Activated naive CD4-positive, alpha-beta T cell treated with Interleukin-2 at 50 U/mL for 16 hours (primary cell): ENCODE measurements around the gene IDH3A.
A peak's percentile ranks its signal among the peaks of the same experiment; 100 is the strongest.

ENCODE experiments used
- DNase-seq: peaks from one replicate; pipeline ENCODE4 v3.0.0-alpha.2; 2020

Gene IDH3A

DNA sequence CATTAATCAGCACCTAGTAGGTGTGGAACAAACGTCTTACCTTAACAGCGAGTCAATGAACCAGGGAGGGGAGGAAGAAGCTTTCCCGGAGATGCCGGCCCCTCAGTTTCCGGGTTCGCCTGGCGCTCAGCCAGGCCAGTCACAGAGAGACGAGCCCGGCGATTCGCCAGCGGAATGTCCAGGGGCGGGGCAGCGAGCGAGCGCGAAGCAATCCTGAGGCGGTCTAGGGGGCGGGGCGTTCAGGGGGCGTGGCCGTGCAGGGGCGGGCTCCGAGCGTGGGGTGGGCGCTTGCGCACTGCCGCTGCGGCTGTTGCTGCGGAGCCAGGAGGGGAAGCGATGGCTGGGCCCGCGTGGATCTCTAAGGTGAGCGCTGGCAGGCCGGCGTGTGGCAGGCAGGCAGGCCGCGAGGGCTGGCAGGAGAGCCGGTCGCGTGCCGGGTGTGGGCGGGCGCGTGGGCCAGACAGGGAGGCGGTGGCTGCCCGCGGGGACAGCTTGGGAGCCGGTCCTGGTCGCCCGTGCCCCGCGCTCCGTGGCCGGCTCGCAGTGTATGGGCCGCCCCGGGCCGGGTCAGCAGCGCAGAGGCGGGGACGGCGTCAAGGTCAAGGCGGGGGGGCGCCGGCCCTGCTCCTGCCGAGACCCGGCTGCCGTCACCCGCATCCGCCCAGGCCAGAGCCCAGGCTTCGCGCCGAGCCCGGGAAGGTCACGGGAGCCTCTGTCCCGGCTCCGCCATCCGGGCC, at the start of gene IDH3A:
Gene IDH3A (plus strand): TSS at position 295 of the 737 bp plus-strand sequence. CDS start 42 bp downstream, at position 337.
- peak; percentile 99 for DNase-seq

DNA sequence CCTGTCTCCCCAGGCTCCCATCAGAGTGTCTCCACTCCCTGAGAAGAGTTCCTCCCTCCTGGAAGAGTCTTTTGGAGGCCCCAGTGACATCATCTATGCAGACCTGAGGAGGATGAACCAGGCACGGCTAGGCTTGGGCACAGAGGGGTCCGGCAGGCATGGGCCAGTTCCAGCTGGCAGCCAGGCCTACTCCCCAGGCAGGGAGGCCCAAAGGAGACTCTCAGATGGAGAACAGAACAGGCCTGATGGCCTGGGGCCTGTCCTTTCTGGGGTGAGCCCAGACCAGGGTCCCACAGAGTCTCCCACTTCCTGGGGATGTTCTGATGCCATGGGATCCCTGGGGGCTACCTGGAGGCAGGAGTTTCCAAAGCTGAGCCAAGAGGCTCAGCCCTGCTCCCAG, 48.3 kb upstream of the IDH3A start:
- DNase-seq, result no peak

DNA sequence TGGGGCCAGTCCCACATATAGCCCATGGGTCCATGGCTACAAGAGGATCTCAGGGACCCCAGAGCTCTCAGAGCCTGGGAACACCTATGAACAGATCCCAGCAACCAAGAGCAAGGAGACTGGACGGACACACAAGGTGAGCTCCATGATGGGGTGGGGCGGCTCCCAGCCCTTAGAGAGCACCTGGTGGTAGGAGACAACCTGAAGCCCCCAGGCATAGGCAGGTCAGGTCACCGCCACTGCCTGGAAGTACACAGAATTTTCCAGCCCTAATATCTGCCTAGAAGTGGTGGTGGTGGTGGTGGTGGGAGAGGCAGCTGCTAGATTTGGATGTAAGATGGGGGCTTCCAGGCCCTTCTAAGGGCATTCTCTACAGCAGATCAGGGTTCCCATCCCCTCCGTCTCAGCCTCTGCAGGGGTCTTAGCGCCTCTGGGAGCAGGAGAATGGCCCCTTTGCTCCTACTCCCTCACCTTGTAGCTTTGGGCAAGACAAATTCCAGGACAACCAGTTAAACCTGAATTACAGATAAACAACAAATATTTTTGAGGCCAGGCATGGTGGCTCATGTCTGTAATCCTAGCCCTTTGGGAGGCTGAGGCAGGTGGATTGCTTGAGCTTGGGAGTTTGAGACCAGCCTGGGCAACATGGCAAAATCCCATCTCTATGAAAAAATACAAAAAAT, 47.6 kb upstream of the IDH3A start:
- no peak for DNase-seq

DNA sequence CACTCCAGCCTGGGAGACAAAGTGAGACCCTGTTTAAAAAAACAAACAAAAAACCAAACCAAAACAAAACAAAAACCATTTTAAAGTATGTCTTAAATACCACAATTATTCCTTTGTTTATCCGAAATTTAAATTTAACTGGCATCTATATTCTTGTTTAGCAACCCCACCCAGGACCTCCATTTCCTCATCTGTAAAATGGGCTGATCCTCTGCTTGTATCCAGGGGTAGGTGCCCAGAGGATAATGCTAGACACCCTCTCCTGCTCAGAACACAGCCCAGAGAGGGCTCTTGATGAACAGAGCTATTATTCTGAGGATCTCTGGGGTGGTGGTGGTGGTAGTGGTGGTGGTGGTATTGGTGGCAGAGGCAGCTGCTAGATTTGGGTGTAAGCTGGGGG, 47.0 kb upstream of the IDH3A start:
- DNase-seq, result no peak

DNA sequence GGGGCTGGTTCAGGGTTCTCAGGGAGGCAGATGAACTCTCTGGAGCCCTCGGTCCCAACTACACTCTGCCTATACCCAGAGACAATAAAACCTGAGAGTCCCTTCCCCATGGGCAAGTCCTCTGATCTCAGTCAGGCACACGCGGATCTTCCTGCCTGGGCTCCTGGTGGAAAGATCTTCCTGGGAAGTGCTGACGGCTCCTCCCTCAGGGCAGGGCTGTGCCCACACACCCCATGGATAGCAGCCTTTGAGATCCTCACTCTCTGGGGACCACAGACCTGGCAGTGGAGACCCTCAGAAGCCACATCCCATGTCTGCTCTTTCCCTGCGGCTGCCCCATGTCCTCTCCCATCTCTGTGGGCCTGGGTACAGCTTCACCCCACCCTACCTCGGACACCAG, 46.4 kb upstream of the IDH3A start:
- no peak for DNase-seq

DNA sequence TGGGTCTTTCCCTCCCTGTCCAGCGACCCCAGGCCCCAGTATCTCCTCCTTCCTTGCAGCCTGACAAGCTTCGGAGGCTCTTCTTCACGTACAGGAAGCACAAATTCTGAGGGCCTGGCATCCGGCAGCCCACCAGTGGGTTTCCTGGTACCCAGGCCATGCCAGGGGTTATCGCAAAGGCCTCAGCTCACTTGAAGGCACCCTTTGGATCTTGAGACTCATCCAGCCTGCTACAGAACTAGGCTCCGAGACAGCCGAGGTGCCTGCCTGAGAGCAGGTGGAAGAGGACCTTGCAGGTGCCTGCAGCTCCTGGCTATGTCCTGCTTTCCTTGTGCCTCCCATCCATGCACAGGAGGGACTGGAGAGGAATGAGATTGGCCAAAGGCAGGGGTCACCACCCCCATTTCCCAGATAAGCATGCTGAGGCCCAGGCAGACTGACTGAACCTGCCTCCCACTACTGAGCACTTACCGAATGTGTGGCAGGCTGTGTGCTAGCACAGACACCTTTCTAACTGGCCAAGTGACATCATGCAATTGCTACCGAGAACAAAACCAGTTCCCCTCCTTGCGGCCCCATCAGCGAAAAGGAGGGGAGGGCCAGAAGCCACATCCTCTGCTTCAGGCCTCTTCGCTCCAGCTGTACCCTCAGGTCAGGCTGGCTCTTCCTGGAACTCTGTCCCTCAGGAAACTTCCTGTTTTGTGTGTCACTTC, 45.6 kb upstream of the IDH3A start:
- DNase-seq, result peak; percentile 62

DNA sequence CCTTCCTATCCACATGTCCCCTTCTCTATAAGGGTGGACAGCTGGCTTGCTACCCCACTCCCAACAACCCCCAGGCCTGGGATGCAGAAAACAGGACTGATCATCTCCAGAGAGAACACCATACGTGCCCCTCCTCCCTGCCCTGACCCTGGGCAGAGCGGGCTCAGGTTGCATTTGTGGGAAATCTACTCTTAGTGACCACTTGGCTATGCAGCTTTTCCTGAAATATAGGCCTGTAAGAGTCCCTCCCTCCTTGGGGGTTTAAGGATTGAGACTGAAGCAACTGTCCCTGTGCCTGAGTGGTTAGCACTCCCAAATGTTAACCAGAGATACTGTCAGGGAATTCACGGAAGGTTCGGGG, 45.1 kb upstream of the IDH3A start:
- no peak for DNase-seq

DNA sequence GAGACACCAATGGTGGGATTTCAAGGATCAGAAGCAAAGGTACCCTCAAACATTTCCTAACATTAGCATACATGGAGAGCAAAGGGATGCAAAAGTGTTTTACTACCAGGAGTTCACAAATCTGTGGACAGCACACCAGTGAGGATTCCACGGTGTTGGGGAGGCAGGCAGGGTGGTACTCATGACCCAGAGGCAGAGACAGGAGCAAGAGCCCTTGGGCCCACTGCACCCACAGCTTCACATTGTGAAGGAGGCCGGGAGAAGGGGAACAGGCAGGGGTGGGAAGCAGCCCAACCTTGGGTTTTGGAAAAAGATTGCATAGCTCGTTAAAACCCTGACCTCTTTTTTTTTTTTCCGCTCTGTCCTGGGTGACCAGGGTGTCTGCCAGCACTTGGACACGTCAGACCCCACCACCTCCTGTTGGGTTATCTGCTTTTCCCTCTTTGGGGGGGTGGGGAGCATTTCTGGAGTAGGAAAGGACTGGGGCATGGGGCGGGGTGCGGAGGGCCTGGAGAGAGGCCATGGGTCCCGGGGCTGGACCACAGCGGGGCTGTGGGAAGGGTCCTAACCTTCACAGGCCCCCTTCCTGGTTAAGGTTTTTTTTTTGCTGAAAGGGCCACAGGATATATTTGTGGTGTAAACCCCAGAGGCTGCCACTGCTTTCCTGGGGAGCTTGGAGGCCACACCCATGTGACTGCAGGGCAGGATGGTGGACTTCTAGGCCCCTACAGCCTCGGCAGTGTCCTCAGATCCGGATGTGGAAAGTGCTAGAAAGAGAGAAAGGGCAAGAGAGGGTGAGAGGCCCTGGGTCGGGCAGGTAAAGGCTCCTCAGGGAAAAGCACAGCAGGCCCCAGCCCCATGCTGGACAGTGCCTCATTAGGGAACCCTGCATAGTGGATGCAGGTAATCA, 44.3 kb upstream of the IDH3A start:
- no peak for DNase-seq

DNA sequence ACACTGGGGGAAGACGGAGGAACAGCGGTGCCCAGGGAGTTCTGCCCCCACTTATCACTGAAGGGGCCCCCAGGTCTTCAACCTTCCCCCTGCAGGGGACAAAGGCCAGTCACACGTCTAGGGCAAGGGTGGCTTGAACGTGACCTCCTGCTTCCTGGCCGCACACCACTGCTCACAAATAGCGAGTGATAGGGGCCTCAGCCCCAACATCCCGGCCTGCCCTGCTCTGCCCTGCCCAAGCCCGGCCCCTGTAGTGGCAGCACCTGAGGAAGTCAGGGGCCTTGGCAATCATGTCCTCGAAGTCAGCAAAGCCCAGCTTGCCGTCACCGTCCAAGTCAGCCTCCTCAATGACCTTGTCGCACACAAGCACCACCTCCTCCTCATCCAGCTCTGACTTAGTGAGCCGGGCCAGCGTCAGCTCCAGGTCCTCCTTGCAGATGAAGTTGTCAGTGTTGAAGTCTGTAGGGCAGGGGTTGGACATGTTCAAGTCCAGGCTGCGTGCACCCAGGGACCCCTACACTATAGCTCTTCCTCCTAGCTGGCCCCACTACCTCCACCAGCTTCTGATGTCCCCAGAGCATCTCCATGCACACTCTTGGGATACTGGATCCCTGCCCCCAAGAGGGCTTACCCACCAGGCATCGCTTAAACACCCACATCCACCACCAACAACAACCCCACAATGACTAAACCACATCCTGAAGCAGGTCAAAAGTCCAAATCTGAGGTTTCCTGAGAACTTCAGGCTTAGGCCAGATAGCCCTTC, 43.5 kb upstream of the IDH3A start:
- no peak for DNase-seq

DNA sequence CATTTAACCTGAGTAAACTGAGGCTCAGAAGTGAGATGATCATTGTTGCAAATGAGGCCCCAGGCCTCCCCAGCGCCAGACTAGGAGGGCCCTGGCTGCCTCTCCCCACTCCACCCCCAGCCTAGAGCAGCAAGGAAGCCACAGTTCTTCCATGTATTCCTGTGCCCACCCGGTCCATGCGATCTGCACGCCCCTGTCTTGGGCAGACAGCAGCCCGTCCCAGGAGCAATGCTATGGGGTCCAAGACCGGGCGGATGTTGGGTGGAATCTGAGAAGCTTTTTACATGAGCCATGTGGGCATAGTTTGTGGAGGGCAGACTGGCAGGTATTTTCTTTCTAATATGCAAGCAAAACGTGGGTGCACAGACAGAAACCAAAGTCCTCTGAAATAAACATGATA, 41.7 kb upstream of the IDH3A start:
- no peak for DNase-seq

DNA sequence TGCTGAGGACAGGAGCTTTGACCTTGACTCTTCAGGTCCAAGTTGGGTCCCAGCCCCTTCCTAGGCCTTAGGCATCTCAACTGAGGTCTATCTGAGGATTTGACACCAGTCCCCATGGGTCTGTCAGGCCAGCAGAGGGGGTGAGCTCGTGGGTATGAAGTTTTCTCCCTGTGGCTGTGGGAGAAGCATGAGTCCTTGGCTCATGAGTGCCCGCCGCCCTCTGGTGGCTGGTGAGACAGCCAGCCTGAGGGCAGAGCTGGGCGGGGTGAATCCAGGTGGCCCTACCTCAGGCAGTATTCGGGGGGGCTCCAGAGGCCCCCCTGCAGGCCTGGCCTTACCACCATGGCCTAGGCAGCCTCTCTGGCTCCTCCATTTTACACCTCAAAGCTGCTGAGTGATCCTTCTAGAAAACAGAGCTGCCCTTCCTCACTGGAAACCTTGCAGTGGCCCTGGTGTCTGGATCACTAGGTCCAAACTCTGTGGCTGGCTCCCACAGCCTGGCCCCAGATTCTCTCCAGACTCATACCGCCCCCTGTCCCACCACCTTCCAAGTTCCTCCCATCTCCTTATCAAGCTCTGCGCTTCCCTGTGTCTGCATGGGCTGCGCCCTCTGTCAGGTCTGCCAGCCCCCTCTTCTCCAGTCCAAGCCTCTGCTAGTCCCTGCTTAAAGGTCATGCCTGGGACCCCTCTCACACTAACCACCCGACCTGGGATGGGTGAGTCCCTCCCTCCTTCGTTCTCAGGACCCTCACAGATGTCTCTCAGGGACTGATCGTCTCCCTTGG, 40.7 kb upstream of the IDH3A start:
- peak; percentile 85 for DNase-seq

DNA sequence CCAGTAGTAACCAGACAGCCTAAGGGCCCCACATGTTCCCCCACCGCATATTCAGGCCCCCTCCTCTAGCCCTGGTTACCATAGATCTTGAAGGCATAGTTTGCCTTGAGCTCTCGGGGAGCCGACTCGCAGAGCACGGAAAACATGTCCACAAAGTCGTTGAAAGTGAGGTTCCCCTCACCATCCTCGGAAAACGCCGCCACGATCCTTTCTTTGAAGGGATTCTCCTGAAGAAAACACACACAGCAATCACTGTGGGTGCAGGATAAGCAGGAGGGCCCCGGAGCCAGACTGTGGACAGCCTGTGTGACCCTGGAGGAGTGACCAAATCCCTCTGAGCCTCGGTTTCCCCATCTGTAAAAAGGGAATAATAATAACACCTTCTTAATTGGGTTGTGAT, 40.0 kb upstream of the IDH3A start:
- no peak for DNase-seq

DNA sequence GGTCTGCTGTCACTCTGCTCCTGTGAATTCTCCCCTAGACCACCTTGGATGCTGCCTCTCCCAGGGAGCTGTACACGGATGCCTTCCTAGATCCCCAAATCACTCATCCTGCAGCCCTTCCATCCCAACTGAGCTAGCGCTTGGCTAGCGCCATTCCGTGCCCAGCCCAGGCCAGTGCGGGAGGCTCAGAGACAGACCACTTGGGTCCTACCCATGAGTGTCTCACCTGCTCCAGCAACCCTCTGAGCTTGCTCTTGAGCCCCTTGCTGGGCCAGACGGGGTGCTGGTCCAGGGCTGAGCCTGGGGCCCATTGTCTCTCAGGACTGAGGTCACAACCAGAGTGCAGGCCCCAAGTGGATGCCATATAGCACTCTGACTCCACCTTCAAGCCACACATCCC, 39.1 kb upstream of the IDH3A start:
- no peak for DNase-seq

DNA sequence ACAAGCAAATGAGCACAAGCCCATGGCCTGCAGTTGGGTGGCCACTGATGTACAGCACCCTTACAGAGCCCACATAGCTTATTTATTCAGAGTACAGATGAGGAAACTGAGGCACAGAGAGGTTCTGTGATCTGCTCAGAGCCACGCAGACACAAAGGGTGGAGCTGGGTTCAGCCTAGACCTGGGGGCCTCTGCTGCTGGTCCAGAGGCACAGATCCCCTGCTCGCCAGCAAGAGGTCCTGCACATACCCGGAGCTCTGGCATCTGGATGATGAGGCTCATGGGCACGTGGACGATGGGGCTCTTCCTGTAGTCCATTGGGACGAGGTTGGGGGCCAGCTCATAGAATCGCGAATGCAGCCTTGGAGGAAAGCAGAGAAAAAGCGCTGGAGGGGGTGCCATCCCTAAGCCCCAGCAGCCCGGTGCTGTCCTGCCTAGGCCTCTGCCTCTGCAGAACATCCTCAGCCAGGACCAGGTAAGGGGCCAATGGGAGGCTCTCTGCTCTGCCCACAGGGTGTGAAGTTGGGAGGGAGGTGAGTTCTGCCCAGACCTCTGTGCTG, 38.2 kb upstream of the IDH3A start:
- no peak for DNase-seq

DNA sequence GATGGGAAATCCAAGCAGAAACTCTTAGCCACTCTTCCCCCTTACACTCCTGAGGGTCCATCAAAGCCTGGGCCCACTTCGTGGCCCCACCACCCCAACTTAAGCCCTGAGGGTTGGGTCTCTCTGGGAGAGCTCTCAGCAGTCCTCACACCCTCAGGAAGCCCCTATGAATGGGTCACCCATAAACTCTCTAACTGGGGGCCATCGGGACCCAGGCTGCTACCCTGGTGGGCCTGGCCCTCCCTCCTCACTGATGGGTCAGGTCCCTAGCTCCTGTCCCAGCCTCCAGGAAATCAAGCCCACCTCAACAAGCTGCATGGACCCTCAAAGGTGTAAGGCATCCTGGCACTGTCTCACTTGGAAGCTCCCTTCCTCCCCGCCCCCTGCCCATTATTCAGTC, 37.4 kb upstream of the IDH3A start:
- DNase-seq, result no peak

DNA sequence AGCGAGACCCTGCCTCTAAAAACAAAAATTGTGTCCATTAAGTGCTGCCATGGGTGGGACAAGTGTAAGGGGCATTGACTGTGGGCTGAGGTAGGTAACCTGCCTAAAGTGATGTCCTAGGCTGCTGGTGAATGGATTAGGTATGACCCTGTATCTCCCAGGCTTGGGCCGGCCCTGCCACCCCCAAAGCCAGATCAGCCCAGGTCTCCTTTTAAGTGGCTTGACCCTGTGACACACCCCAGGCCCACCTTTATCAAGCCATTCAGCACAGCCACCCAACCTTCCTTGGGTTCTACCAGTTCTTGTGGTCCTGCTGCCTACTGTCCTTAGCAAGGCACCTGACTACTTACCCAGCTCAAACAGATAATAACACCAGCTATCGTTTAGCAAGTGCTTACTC, 36.6 kb upstream of the IDH3A start:
- DNase-seq, result no peak

DNA sequence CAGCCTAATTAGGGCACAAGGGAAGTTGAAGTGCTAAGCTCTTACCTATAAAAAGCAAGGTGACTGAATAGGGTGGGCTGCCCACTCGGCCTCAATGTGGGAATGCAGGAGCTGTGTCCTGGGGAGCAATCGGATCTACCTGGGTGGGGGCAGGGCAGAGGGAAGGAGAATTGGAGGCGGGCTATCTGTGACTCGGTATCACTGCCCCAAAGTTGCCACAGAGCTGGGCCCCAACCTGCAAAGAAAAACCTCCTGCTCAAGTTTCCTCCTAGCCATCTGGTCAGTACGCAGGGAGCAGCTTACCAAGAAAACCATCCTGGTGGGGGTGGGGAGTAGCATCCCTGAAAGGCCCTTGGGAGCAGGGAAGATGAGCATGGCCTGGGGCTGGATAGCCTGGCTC, 28.6 kb upstream of the IDH3A start:
- no peak for DNase-seq

DNA sequence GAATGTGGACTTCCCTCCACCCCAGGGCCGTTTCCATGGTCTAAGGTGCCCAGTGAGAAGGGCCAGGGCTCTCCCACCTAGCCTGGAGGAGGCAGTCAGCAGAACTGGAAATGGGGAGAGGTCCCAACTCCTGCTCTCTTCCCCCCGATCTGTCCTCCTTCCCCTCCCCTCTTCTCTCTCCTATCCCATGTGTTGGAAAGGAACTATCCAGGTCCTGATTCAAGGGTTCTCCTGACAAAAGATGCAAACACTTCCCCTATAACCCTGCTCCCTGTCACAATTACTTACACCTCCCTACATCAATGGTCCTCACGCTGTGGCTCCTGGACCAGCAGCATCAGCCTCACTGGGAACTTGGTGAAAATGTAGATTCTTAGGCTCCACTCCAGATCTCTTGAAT, 23.9 kb upstream of the IDH3A start:
- no peak for DNase-seq

DNA sequence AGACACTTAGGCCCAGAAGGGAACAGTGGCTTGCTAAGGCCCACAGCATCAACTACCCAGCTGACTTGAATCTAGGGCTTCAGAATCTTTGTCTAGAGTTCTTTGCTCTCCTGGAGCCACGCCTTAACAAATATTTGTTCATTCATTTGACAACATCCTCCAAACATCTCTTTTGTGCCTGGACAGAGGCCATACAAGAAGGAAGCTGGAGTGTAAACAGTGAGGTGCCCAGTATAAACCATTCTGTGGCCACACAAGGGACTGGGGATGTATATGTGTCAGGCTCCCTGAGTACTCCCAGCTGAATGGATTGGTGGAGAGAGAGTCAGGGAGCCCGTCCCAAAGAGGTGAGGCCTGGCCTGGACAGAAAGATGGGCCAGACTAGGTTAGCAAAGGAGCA, 21.3 kb upstream of the IDH3A start:
- DNase-seq, result no peak

DNA sequence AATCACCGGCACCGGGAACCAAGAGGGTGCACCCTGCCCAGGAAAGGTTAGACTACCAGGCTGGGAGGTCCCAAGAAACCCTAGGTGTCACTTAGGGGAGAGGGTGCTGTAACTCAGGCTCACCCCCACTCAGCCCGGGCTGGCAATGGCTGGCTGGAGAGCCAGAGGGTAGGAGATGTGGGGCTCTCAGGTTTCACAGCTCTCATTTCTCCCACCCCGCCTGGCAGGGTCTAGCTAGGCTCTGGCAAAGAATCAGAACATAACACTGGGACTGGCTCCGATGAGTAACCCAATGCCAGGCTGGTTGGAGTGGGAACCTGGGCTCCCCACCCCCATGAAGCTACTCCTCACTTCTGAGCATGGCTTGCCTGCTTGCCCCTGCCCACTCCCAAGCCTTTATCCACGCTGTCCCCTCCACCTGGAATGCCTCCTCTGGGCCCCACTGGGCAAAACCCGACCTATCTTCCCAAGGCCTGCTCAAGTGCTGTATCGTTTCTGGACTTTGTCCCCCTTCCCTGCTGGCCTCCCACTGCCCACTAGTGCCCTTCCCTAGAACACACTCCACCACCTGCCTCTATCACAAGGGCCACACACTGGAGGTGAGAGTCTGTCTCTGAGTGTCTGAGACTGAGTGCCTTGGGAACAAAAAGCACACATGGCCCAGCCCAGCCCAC, 19.9 kb upstream of the IDH3A start:
- DNase-seq, result no peak
